ENCODE measurements around the gene SEMA6D. TPM values are rescaled to one million over a fixed set of nuclear protein-coding genes. Genes with fewer than 3 reads are reported as not detected.
A peak's percentile ranks its signal among the peaks of the same experiment; 100 is the strongest.

SEMA6D gene
- total RNA-seq, 4 donors from 2014 or later: 12.4 to 120 (median 105) TPM

- H3K27ac ChIP-seq: peak overlapping the region in 1 of 4 donors; percentile 9
- no peak for TF ChIP-seq POLR2A (IDR thresholded peaks at IDR 0.05)
- TF ChIP-seq CTCF (IDR thresholded peaks at IDR 0.05): no peak
- no peaks in the 10 kb centered on the region for H3K36me3 ChIP-seq
- H3K27me3 ChIP-seq: no peaks in the 10 kb centered on the region
- no peak for DNase-seq
- H3K4me3 ChIP-seq: no peak overlapping the region
- H3K9me3 ChIP-seq: no peaks in the 10 kb centered on the region
- peaks cover 0 to 37% (median 2%) of the 10 kb centered on the region in 4 donors for H3K4me1 ChIP-seq
These were observed 25.4 kb downstream of the SEMA6D start for GRCh38 chr15:47742742-47743141.

GRCh38 chr15:47743385-47743784 lies 26.1 kb downstream of the SEMA6D start:
- Histone ChIP-seq H3K27ac (peak overlapping the region in 2 of 4 donors; percentile 79 to 80), H3K4me3 (no peak overlapping the region), H3K36me3 (no peaks in the 10 kb centered on the region), H3K27me3 (no peaks in the 10 kb centered on the region), H3K4me1 (peaks cover 0 to 36% (median 2%) of the 10 kb centered on the region in 4 donors), H3K9me3 (no peaks in the 10 kb centered on the region)
- TF ChIP-seq CTCF (IDR thresholded peaks at IDR 0.05): no peak
- TF ChIP-seq POLR2A (IDR thresholded peaks at IDR 0.05): no peak
- DNase-seq: no peak

- Histone ChIP-seq H3K36me3 (no peaks in the 10 kb centered on the region), H3K4me1 (peaks cover 0 to 36% (median 2%) of the 10 kb centered on the region in 4 donors), H3K27ac (peak overlapping the region in 3 of 4 donors; percentile 62 to 80 (median 79)), H3K27me3 (no peaks in the 10 kb centered on the region), H3K9me3 (no peaks in the 10 kb centered on the region), H3K4me3 (no peak overlapping the region)
- DNase-seq: no peak
- TF ChIP-seq CTCF (IDR thresholded peaks at IDR 0.05) (no peak), POLR2A (IDR thresholded peaks at IDR 0.05) (no peak)
These were observed 26.6 kb downstream of the SEMA6D start for GRCh38 chr15:47743886-47744285.

- no peaks in the 10 kb centered on the region for H3K9me3 ChIP-seq
These were observed 27.2 kb downstream of the SEMA6D start for GRCh38 chr15:47744496-47744895.

GRCh38 chr15:47744973-47745372 lies 27.7 kb downstream of the SEMA6D start:
- peak in 1 of 3 donors; percentile 53 for DNase-seq
- no peak for TF ChIP-seq POLR2A (IDR thresholded peaks at IDR 0.05)
- TF ChIP-seq CTCF (IDR thresholded peaks at IDR 0.05): no peak
- Histone ChIP-seq H3K36me3 (no peaks in the 10 kb centered on the region), H3K27ac (peak overlapping the region in 3 of 4 donors; percentile 62 to 80 (median 79)), H3K4me1 (peaks cover 0 to 46% (median 2%) of the 10 kb centered on the region in 4 donors), H3K27me3 (no peaks in the 10 kb centered on the region), H3K4me3 (no peak overlapping the region), H3K9me3 (no peaks in the 10 kb centered on the region)

More at GRCh38 chr15:47744496-47744895, 27.2 kb downstream of the SEMA6D start:
- Histone ChIP-seq H3K4me3 (no peak overlapping the region), H3K4me1 (peaks cover 0 to 41% (median 2%) of the 10 kb centered on the region in 4 donors), H3K36me3 (no peaks in the 10 kb centered on the region), H3K27ac (peak overlapping the region in 3 of 4 donors; percentile 62 to 80 (median 79)), H3K27me3 (no peaks in the 10 kb centered on the region)
- DNase-seq: peak in 2 of 3 donors; percentile 61 to 63
- TF ChIP-seq CTCF (IDR thresholded peaks at IDR 0.05): no peak
- TF ChIP-seq POLR2A (IDR thresholded peaks at IDR 0.05): no peak

All from Peyer's patch (tissue), 4 donors.